Esophagus muscularis mucosa (tissue), 4 donors: ENCODE measurements around the gene IL12RB1. TPM values are rescaled to one million over a fixed set of nuclear protein-coding genes. Genes with fewer than 3 reads are reported as not detected.
"Not testable (repeated sequence)": the region's sequence is repeated elsewhere in the genome, so short reads cannot be mapped to it uniquely, and the experiment has no call there.

ENCODE experiments used
- DNase-seq: peaks from one replicate; pipeline ENCODE4 v3.0.0-alpha.2; 2017; ENCODE audit errors: extremely low spot score
- H3K27ac ChIP-seq, 4 donors: fragments of 200-600 bp; sonication (generic); replicated peaks in 1 of 4; 1 replicate in 3 of 4; 2 replicates in 1 of 4; pipeline ENCODE4 v1.5.1; 2016 to 2019; ENCODE audit warnings: mild to moderate bottlenecking in 1 of 4
- H3K27me3 ChIP-seq, 4 donors: fragments of 200-600 bp; sonication (generic); one replicate each; pipeline versions ENCODE4 v1.5.1 to v1.6.0; 2016 to 2019
- H3K36me3 ChIP-seq, 4 donors: fragments of 200-600 bp; sonication (generic); one replicate each; pipeline ENCODE4 v1.5.1; 2016 to 2019
- H3K4me1 ChIP-seq, 4 donors: fragments of 200-600 bp; sonication (generic); one replicate each; pipeline ENCODE4 v1.5.1; 2016 to 2019
- H3K4me3 ChIP-seq, 4 donors: fragments of 200-600 bp; sonication (generic); 1 replicate in 2 of 4; 2 replicates in 2 of 4; pipeline ENCODE4 v1.5.1; 2016 to 2019; ENCODE audit warnings: mild to moderate bottlenecking in 4 of 4, moderate library complexity in 1 of 4
- H3K9me3 ChIP-seq, 4 donors: fragments of 200-600 bp; sonication (generic); 1 replicate in 3 of 4; 2 replicates in 1 of 4; pipeline ENCODE4 v1.5.1; 2016 to 2019
- EP300 ChIP-seq: sonication (generic); formaldehyde crosslinking; IDR thresholded peaks from one replicate; pipeline ENCODE4 v1.6.1; 2017; ENCODE audit warnings: antibody characterized with exemption
- POLR2A ChIP-seq: fragments of 450-650 bp; IDR thresholded peaks from one replicate; pipeline ENCODE4 v1.6.1; 2017; ENCODE audit warnings: antibody characterized with exemption, moderate library complexity, mild to moderate bottlenecking, low read depth
- POLR2AphosphoS5 ChIP-seq, 2 donors: sonication (generic); formaldehyde crosslinking; IDR thresholded peaks; one replicate each; pipeline ENCODE4 v1.6.1; 2017; ENCODE audit warnings: antibody characterized with exemption in 2 of 2
- WGBS: methylation state at CpG from one replicate; pipeline ENCODE4 v1.1.5; 2018; 5-methylcytosine and 5-hydroxymethylcytosine counted together
- intact Hi-C: fragments of 100-400 bp; cut with DNase I; formaldehyde crosslinking; loops from one replicate; pipeline ENCODE4 v1.15.1; 2023
- total RNA-seq, 4 donors: library from RNA; depleted of rRNA; stranded (reverse); fragments of >200 nt; gene quantifications; one replicate each; pipeline versions ENCODE4 v1.1.0 to v1.2.1, GENCODE V29; 2016
- TF ChIP-seq, protein P1 (sequence below), 3 experiments: fragments of 200-600 bp in 2 of 3; fragments of 450-650 bp in 1 of 3; sonication (generic) in 2 of 3; IDR thresholded peaks; one replicate each; pipeline ENCODE4 v1.5.1; 2017 to 2019; ENCODE audit warnings: antibody characterized with exemption in 3 of 3, mild to moderate bottlenecking in 2 of 3, moderate library complexity in 1 of 3

The IL12RB1 gene
- total RNA-seq, 4 donors from 2014 or later, result 0.42 to 2.0 (median 0.83) TPM

DNA sequence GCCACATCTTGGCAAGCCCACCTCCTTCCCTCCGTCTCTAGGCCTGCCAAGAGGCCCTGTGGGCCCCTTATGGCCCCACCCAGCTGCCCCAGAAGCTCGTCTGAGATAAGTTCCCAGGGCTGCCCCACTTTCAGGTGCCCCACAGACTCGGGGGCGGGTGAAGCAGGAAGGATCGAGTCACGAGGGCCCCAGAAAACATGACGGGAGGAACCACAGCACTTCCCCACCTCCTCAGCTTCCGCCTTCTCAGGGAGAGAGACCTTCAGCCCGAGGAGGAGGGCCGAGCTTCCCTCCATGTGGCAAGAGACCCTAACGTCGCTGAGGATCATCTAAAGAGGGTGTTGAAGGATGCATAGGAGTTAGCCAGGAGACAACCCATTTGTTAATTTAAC lies 4.5 kb upstream of the IL12RB1 start:
- Histone ChIP-seq H3K27ac (peak overlapping the region in 2 of 4 donors; percentile 28 to 39), H3K27me3 (no peaks in the 10 kb centered on the region), H3K9me3 (no peaks in the 10 kb centered on the region), H3K36me3 (no peaks in the 10 kb centered on the region), H3K4me1 (peaks cover 0 to 19% (median 5%) of the 10 kb centered on the region in 4 donors), H3K4me3 (no peak overlapping the region)
- no peak for DNase-seq
- intact Hi-C loops, result no loop called here
- TF ChIP-seq, protein P1, sequence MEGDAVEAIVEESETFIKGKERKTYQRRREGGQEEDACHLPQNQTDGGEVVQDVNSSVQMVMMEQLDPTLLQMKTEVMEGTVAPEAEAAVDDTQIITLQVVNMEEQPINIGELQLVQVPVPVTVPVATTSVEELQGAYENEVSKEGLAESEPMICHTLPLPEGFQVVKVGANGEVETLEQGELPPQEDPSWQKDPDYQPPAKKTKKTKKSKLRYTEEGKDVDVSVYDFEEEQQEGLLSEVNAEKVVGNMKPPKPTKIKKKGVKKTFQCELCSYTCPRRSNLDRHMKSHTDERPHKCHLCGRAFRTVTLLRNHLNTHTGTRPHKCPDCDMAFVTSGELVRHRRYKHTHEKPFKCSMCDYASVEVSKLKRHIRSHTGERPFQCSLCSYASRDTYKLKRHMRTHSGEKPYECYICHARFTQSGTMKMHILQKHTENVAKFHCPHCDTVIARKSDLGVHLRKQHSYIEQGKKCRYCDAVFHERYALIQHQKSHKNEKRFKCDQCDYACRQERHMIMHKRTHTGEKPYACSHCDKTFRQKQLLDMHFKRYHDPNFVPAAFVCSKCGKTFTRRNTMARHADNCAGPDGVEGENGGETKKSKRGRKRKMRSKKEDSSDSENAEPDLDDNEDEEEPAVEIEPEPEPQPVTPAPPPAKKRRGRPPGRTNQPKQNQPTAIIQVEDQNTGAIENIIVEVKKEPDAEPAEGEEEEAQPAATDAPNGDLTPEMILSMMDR (IDR thresholded peaks at IDR 0.05), result no peak
- TF ChIP-seq EP300, result no peak
- no peak for TF ChIP-seq POLR2A
- TF ChIP-seq POLR2AphosphoS5 (IDR thresholded peaks at IDR 0.05), result peak in 1 of 2 donors; percentile 23
- 71% methylated on average over 11 of the region's 12 CpGs for WGBS

DNA sequence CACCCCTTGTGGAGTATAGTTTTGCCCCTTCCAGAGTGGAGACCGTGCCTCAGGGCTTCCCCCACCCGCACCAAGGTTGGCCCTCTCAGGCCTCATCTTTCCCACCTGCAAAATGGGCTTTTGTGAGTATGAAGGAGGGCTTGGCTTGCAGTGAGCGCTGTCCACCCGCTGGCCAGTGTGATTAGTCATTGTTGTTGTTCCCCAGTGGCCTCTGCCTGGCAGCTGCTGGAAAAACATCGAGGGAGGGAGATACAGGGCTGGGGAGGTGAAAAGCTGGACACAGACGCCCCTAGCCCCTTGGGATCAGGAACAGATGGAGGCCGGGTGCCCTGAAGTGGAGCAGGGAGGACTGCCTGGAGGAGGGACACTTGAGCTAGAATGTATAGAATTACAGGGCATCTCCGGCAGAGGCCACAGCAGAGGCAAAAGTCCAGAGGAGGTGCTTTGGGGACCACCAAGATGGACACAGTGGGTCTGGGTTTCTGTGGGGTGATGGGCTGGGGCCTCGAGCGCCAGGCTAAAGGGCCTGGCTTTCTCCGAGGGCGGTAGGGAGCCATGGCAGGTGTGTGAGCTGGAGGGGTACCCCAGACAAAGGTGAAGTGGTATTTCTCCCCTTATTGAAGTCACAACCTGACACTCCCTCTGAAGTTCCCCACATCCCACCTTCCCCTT lies 3.9 kb upstream of the IL12RB1 start:
- Histone ChIP-seq H3K27me3 (no peaks in the 10 kb centered on the region), H3K27ac (peak overlapping the region in 3 of 4 donors; percentile 20 to 41 (median 28)), H3K4me3 (no peak overlapping the region), H3K9me3 (no peaks in the 10 kb centered on the region), H3K36me3 (no peaks in the 10 kb centered on the region), H3K4me1 (peaks cover 0 to 19% (median 5%) of the 10 kb centered on the region in 4 donors)
- 70% methylated on average over 10 of the region's 12 CpGs for WGBS
- TF ChIP-seq EP300 (no peak), POLR2AphosphoS5 (IDR thresholded peaks at IDR 0.05) (no peak), POLR2A (no peak)
- TF ChIP-seq, protein P1 (IDR thresholded peaks at IDR 0.05), result no peak
- no peak for DNase-seq
- intact Hi-C loops, result no loop called here

DNA sequence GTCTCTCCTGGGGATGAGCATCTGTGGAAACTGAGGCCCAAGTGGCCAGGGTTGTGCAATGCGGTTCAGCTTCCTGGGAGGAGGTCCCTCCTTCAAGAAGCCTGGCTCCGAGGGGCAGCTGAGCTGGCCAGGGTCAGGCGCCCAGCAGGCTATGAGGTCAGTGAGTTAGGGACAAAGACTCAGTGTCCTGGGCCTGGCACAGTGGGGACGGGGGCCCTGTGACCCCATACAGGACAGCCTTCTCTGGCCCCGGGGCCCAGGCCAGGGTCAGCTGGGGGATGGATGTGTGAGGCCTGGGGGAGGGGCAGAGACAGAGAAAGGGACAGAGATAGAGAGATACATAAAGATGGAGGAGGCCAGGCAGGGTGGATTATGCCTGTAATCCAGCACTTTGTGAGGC lies 3.0 kb upstream of the IL12RB1 start:
- Histone ChIP-seq H3K27me3 (peaks cover 0 to 7% (median 0%) of the 10 kb centered on the region in 4 donors), H3K4me1 (peaks cover 0 to 19% (median 5%) of the 10 kb centered on the region in 4 donors), H3K36me3 (no peaks in the 10 kb centered on the region), H3K9me3 (no peaks in the 10 kb centered on the region), H3K27ac (peak overlapping the region in 3 of 4 donors; percentile 5 to 41 (median 13)), H3K4me3 (no peak overlapping the region)
- DNase-seq, result no peak
- intact Hi-C loops, result no loop called here
- 80% methylated on average over 4 of the region's 5 CpGs for WGBS
- TF ChIP-seq EP300 (no peak), POLR2AphosphoS5 (IDR thresholded peaks at IDR 0.05) (no peak), POLR2A (no peak)
- TF ChIP-seq, protein P1 (IDR thresholded peaks at IDR 0.05), result no peak

DNA sequence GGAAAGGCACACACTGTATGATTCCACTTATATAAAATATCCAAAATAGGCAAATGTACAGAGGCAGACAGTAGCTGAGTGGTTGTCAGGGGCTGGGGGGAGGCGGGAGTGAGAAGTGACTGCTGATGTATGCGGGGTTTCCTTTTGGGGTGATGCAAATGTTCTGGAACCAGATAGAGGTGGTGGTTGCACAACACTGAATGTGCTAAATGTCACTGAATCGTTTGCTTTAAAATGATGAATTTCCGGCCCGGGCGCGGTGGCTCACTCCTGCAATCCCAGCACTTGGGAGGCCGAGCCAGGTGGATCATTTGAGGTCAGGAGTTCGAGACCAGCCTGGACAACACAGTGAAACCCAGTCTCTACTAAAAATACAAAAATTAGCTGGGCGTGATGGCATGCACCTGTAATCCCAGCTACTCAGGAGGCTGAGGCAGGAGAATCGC lies 2.4 kb upstream of the IL12RB1 start:
- H3K36me3 ChIP-seq, H3K4me3 ChIP-seq, H3K27me3 ChIP-seq, DNase-seq, intact Hi-C loops, H3K9me3 ChIP-seq: not testable (repeated sequence)
- Histone ChIP-seq H3K4me1 (peaks cover 0 to 19% (median 5%) of the 10 kb centered on the region in 4 donors), H3K27ac (peak overlapping the region in 3 of 4 donors; percentile 5 to 53 (median 13))
- WGBS, result 51% methylated on average over 11 of the region's 11 CpGs

DNA sequence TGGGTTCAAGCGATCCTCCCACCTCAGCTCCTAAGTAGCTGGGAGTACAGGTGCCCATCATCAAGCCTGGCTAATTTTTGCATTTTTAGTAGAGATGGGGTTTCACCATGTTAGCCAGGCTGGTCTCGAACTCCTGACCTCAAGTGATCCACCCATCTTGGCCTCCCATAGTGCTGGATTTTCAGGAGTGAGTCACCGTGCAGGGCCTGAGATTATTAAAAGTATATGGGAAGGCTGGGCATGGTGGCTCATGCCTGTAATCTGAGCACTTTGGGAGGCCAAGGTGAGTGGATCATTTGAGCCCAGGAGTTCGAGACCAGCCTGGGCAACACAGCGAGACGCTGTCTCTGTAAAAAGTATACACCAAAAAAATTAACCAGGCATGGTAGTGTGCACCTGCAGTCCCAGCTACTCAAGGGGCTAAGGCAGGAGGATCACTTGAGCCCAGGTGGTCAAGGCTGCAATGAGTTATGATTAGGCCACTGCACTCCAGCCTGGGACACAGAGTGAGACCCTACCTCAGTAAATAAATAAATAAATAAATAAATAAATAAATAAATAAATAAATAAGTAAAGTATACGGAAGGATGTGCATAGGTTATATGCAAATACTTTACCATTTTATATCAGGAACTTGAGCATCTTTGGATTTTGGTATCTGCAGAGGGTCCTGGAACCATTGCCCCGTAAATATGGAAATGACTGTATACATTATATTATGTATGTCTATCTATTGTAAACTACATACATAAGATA lies 854 bp downstream of the IL12RB1 start:
- peaks cover 0 to 18% (median 0%) of the 10 kb centered on the region in 4 donors for H3K27me3 ChIP-seq
- H3K36me3 ChIP-seq, result no peaks in the 10 kb centered on the region
- no peak for DNase-seq
- H3K9me3 ChIP-seq, result no peaks in the 10 kb centered on the region
- WGBS, result 87% methylated on average over 6 of the region's 8 CpGs
- intact Hi-C loops, result no loop called here
- TF ChIP-seq POLR2A (no peak), POLR2AphosphoS5 (IDR thresholded peaks at IDR 0.05) (no peak), EP300 (no peak)
- TF ChIP-seq, protein P1 (IDR thresholded peaks at IDR 0.05), result no peak
- peaks cover 0 to 19% (median 4%) of the 10 kb centered on the region in 4 donors for H3K4me1 ChIP-seq
- H3K27ac ChIP-seq, result no peak overlapping the region
- H3K4me3 ChIP-seq, result no peak overlapping the region
